NCI-H510A (cell line): ENCODE results near the gene XRCC2.
"Not testable (repeated sequence)": the region's sequence is repeated elsewhere in the genome, so short reads cannot be mapped to it uniquely, and the experiment has no call there.

Experiments used
- DNase-seq: peaks from one replicate; lab custom pipeline; 2025; lab: John Stamatoyannopoulos, UW

The XRCC2 gene

DNA sequence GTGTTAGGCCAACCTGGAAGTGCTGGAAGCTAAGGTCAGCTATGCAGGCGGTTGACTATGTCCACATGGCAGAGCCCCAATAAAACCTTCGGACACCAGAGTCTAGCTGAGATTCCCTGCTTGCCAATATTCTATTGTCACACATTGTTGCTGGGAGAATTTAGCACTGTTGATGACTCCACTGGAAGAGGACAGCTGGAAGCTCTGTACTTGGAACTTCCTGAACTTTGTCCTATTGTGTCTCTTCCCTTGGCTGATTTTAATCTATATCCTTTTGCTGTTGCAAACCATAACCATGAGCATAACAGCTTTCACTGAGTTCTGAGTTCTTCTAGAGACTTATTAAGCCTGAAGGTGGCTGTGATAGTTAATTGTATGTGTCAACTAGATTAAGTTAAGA, 12.0 kb downstream of the XRCC2 start:
- no peak for DNase-seq

DNA sequence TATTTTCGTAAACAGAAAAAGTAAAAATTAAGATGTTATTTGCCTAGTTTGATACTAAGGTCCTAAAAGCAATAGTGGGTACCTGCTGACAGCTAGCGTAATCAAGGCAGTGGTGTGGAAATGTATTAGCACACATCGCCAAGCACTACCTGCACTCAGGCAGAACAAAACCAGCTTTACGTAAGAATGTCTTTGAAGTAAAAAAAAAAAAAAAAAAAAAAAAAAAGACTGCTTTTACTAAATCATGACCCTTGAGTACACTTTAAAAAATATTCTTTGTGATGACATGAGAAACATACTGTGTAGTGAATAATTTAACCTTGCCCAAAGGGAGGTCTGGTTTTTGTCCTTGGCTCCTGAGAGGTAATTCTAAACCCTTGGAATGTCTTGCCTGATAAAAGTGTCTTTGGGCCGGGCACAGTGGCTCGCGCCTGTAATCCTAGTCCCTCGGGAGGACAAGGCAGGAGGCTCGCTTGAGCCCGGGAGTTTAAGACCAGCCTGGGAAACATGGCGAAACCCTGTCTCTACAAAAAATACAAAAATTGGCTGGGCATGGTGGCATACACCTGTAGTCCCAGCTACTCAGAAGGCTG, 12.7 kb downstream of the XRCC2 start:
- no peak for DNase-seq

- DNase-seq = no peak
These were observed 14.5 kb downstream of the XRCC2 start for GRCh38 chr7:152661479-152661878.

DNA sequence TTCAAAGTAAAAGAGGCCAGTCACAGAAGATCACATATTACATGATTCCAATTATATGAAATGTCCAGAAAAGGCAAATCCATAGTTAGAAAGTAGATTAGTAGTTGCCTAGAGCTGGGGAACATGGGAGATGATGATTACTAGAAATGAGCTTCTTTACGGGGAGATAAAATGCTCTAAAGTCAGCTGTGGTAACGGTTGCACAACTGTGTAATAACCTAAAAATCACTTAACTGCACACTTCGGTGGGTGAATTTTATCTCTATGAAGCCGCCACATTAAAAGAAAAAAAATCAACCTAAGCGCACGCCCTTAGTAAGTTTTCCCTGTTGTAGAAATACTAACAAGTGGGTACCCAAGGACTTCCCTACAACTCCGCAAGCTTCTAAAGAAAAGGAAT, 15.9 kb downstream of the XRCC2 start:
- no peak for DNase-seq

GRCh38 chr7:152654971-152655370, 21.0 kb downstream of the XRCC2 start:
- no peak for DNase-seq

DNA sequence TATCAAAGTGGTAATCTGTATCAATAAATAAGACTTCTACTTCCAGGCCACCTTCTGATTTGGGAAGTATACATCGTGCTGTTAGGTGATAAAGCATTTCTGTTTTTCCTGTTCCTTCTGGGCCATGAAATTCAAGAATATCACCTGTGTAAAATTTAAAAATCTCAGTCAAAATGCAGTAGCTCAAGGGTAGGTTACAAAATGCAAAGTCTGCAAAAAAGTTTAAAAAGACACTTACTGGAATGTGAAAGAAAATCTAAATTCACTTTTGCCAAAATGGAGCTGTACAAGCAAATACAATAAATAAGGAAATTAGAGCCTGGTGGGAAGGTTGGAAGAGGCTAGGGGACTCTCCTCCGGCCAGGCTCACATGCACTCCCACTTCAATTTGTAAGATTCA, 26.7 kb downstream of the XRCC2 start:
- DNase-seq = no peak

DNA sequence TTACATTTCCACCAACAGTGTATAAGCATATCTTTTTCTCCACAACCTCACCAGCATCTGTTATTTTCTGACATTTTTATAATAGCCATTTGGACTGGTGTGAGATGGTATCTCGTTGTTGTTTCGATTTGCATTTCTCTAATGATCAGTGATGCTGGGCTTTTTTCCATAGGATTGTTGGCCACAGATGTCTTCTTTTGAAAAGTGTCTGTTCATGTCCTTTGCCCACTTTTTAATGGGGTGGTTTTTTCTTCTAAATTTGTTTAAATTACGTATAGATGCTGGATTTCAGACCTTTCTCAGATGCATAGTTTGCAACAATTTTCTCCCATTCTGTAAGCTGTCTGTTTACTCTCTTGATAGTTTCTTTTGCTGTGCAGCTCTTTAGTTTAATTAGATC, 28.9 kb downstream of the XRCC2 start:
- no peak for DNase-seq

DNA sequence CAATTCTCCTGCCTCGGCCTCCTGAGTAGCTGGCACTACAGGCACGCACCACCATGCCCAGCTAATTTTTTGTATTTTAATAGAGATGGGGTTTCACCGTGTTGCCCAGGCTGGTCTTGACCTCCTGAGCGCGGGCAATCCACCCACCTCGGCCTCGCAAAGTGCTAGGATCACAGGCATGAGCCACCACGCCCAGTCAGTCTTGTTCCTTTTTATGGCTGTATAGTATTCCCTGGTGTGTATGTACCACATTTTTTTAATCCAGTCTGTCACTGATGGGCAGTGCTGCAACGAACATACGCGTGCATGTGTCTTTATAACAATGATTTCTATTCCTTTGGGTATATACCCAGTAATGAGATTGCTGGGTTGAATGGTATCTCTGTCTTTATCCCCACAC, 29.4 kb downstream of the XRCC2 start:
- DNase-seq = not testable (repeated sequence)

- no peak for DNase-seq
These were observed 31.9 kb downstream of the XRCC2 start for GRCh38 chr7:152643979-152644559.

DNA sequence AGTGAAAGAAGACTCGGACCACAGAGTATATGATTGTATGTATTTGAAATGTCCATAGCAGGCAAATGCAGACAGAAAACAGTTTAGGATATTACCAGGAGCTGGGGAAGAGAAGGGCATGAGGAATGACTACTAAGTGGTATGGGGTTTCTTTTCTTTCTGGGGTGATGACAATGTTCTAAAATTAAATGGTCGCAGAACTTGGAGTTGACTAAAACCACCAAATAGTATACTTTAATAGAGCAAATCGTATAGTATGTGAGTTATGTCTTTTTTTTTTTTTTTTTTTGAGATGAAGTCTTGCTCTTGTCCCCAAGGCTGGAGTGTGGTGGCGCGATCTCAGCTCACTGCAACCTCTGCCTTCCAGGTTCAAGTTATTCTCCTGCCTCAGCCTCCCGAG, 34.6 kb downstream of the XRCC2 start:
- no peak for DNase-seq

DNA sequence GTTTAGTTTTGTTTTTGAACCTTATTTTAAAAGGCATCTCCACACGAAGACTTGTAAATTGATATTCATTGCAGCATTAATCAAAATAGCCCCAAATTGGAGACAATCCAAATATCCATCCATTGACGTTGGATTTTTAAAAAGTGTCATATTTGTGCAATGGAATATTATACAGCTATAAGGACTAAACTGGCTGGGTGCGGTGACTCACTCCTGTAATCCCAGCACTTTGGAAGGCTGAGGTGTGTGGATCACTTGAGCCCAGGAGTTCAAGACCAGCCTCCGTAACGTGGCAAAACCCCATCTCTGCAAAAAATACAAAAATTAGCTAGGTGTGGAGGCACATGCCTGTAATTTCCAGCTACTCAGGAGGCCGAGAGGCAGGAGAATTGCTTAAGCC, 35.1 kb downstream of the XRCC2 start:
- no peak for DNase-seq

- no peak for DNase-seq
These were observed 37.9 kb downstream of the XRCC2 start for GRCh38 chr7:152637920-152638580.

- no peak for DNase-seq
These were observed 38.8 kb downstream of the XRCC2 start for GRCh38 chr7:152637161-152637560.

DNA sequence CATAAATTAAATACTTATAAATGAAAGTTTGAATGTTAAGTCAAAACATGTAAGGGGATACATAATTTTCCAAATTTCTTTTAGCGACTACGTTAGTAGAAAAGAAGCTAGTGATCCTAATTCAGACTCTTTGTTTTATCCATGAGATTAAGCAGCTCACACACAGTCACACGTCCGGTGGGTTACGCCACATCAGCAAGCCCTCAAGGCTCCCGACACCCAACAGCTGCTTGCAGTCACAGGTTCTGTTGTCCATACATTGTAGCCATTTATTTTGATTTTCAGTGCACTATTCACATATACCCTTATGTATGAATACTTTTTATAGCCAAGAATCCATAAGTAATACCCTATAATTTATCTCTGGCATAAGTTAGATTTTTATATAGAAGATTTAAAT, 39.5 kb downstream of the XRCC2 start:
- DNase-seq = no peak

GRCh38 chr7:152633504-152633903, 42.4 kb downstream of the XRCC2 start:
- DNase-seq = no peak

DNA sequence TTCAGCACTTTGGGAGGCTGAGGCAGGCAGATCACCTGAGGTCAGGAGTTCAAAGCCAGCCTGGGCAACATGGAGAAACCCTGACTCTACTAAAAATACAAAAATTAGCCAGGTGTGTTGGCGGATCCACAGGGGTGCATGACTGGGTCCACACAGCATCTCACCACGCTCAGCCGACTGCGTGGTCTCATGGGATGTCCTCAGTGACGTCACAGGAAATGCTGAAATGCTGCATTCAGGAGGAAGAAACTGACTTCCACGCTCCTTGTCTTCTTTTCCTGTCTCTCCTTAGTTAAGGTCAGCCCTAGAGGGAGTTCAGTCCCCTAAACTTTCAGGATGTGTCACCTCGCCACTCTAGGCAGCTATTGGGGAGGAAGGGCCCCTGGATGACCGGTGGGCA, 42.9 kb downstream of the XRCC2 start:
- no peak for DNase-seq

DNA sequence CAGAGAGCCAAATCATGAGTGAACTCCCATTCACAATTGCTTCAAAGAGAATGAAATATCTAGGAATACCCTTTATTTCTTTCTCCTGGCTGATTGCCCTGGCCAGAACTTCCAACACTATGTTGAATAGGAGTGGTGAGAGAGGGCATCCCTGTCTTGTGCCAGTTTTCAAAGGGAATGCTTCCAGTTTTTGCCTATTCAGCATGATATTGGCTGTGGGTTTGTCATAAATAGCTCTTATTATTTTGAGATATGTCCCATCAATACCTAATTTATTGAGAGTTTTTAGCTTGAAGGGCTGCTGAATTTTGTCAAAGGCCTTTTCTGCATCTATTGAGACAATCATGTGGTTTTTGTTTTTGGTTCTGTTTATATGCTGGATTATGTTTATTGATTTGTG, 47.2 kb downstream of the XRCC2 start:
- DNase-seq = not testable (repeated sequence)

DNA sequence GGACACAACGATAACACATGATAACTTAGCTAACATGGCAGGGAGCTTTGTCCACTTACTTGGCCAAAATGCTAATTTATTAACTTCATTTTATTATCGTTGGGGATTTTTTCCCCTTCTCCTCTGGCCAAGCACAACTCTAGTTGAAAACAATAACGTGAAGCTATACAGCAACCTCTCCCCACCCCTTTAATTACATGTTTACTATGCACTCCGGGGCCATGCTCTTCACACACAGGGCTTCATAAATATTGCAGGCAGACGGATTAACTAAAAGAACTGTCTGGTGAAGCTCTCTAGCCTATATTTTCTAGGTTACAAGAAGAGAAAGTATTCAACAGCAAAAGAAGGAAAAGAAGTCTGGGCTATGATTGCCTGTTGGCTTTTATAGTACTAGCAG, 51.7 kb downstream of the XRCC2 start:
- DNase-seq = no peak

DNA sequence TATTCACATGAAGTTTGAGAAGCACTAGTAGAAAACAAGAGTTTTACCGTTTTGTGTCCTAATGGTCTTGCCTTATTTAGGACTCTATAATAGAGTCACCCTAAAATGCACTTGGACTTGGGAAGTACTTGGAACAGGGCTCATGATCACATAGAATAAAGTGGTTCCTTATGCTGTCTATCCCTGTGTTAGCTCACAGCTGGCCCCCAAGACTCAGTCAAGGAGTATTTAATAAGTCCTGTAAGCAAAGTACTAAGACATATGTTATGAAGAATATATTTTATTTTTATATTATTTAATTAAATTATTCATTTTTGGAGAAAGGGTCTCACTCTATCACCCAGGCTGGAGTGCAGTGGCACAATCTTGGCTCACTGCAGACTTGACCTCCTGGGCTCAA, 54.5 kb downstream of the XRCC2 start:
- DNase-seq = no peak

GRCh38 chr7:152619027-152619739, 56.8 kb downstream of the XRCC2 start:
- DNase-seq = no peak

DNA sequence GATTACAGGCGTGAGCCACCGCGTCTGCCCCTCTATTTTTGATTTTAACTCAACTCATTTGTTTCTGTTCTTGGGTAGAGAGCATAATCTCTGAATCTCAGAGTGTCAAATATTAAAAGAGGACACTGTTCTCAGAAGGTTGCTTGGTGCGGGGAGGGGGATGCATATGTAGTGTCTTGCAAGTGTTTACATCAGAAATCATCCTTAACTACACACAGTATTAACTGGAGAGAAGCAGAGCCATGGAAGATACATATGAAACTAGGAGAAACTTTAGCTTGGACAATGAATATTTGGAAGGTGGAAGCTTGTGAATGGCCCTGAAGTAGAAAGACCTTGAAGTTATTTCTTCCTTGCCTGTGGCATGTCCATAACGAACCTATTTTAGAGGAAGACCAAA, 57.5 kb downstream of the XRCC2 start:
- no peak for DNase-seq

GRCh38 chr7:152617056-152617455, 58.9 kb downstream of the XRCC2 start:
- DNase-seq = no peak

- no peak for DNase-seq
These were observed 60.8 kb downstream of the XRCC2 start for GRCh38 chr7:152615031-152615741.
